ENCODE measurements around the gene CWC25.
A peak's percentile ranks its signal among the peaks of the same experiment; 100 is the strongest.

CWC25 gene

GRCh38 chr17:38850374-38850773 is 25.3 kb upstream of the CWC25 start:
- H3K4me3 ChIP-seq (ENCODE audit: low read depth, low read length) = no peak overlapping the region
- no peak for TF ChIP-seq CTCF (conservative IDR thresholded peaks at IDR 0.05; ENCODE audit: low read depth, low read length)
- no peak for DNase-seq (ENCODE audit: low read depth)

- no peak for DNase-seq (ENCODE audit: low read depth)
- no peak for TF ChIP-seq CTCF (conservative IDR thresholded peaks at IDR 0.05; ENCODE audit: low read depth, low read length)
- H3K4me3 ChIP-seq (ENCODE audit: low read depth, low read length) = no peak overlapping the region
Observed at GRCh38 chr17:38848939-38849605, 24.0 kb upstream of the CWC25 start.

- H3K4me3 ChIP-seq (ENCODE audit: low read depth, low read length) = no peak overlapping the region
- no peak for TF ChIP-seq CTCF (conservative IDR thresholded peaks at IDR 0.05; ENCODE audit: low read depth, low read length)
- DNase-seq (ENCODE audit: low read depth) = no peak
Observed at GRCh38 chr17:38848557-38848891, 23.4 kb upstream of the CWC25 start.

- DNase-seq (ENCODE audit: low read depth) = peak; percentile 20
- H3K4me3 ChIP-seq (ENCODE audit: low read depth, low read length) = no peak overlapping the region
- TF ChIP-seq CTCF (conservative IDR thresholded peaks at IDR 0.05; ENCODE audit: low read depth, low read length) = no peak
Observed at GRCh38 chr17:38844261-38844757, 19.2 kb upstream of the CWC25 start.

- DNase-seq (ENCODE audit: low read depth) = no peak
- TF ChIP-seq CTCF (conservative IDR thresholded peaks at IDR 0.05; ENCODE audit: low read depth, low read length) = no peak
Observed at GRCh38 chr17:38825762-38826247, 684 bp upstream of the CWC25 start.

GRCh38 chr17:38815576-38816193 is 9.4 kb downstream of the CWC25 start:
- peak; percentile 82 for DNase-seq (ENCODE audit: low read depth)
- peak; percentile 59 for TF ChIP-seq CTCF (conservative IDR thresholded peaks at IDR 0.05; ENCODE audit: low read depth, low read length)
- no peak overlapping the region for H3K4me3 ChIP-seq (ENCODE audit: low read depth, low read length)

More at GRCh38 chr17:38825762-38826247, 684 bp upstream of the CWC25 start:
- peak overlapping the region; percentile 95 for H3K4me3 ChIP-seq (ENCODE audit: low read depth, low read length)
